DOHH2 (cell line): ENCODE data around the gene IFI27.

Source experiments
- H3F3A ChIP-seq: fragments of 200-600 bp; sonication (generic), shearing (Covaris generic); 2 replicates; pipeline ENCODE4 v1.6.0; 2016; ENCODE audit warnings: antibody characterized with exemption, mild to moderate bottlenecking; ENCODE audit not compliant: control insufficient read depth, insufficient read depth
- H3K27ac ChIP-seq: fragments of 200-600 bp; sonication (generic); 2 replicates; pipeline ENCODE4 v1.5.1; 2014; ENCODE audit warnings: low read depth, mild to moderate bottlenecking, low read length, moderate library complexity
- H3K27me3 ChIP-seq: fragments of 200-600 bp; sonication (generic); 2 replicates; pipeline ENCODE4 v1.6.1; 2014; ENCODE audit warnings: mild to moderate bottlenecking, low read length, mixed read lengths; ENCODE audit not compliant: control insufficient read depth
- H3K36me3 ChIP-seq: fragments of 200-600 bp; sonication (generic); 2 replicates; pipeline ENCODE4 v1.6.1; 2014; ENCODE audit warnings: mild to moderate bottlenecking, low read length, moderate library complexity, mixed read lengths; ENCODE audit not compliant: control insufficient read depth
- H3K4me1 ChIP-seq: fragments of 200-600 bp; sonication (generic); 2 replicates; pipeline ENCODE4 v1.6.1; 2014; ENCODE audit warnings: mild to moderate bottlenecking, low read length, mixed read lengths; ENCODE audit not compliant: control insufficient read depth
- H3K4me2 ChIP-seq: fragments of 200-600 bp; sonication (generic); 2 replicates; pipeline ENCODE4 v1.6.0; 2014; ENCODE audit warnings: mild to moderate bottlenecking, low read length, moderate library complexity
- H3K4me3 ChIP-seq: fragments of 200-600 bp; sonication (generic); 2 replicates; pipeline ENCODE4 v1.5.1; 2014; ENCODE audit warnings: mild to moderate bottlenecking, low read length, mixed read lengths
- H3K79me2 ChIP-seq: fragments of 200-600 bp; sonication (generic); 2 replicates; pipeline ENCODE4 v1.6.1; 2014; ENCODE audit warnings: mild to moderate bottlenecking, low read length, mixed read lengths; ENCODE audit not compliant: control insufficient read depth
- H3K9me2 ChIP-seq: fragments of 200-600 bp; sonication (generic); replicated peaks from 2 replicates; pipeline ENCODE4 v1.6.1; 2014; ENCODE audit warnings: mild to moderate bottlenecking, low read length, mixed read lengths; ENCODE audit not compliant: control insufficient read depth
- H3K9me3 ChIP-seq: fragments of 200-600 bp; sonication (generic); 2 replicates; pipeline ENCODE4 v1.6.1; 2014; ENCODE audit warnings: antibody characterized with exemption, low read length, mixed read lengths; ENCODE audit not compliant: control insufficient read depth, insufficient read depth
- H4K20me1 ChIP-seq: fragments of 200-600 bp; sonication (generic); 2 replicates; pipeline ENCODE4 v1.6.0; 2014; ENCODE audit warnings: low read depth, mild to moderate bottlenecking, antibody characterized with exemption, low read length, moderate library complexity; ENCODE audit not compliant: control insufficient read depth, insufficient read depth
- EZH2phosphoT487 ChIP-seq: fragments of 200-600 bp; sonication (generic); IDR thresholded peaks from 2 replicates; pipeline ENCODE4 v1.6.1; 2017; ENCODE audit warnings: borderline replicate concordance, mild to moderate bottlenecking, antibody characterized with exemption, low read length, moderate library complexity, mixed read lengths
- TF ChIP-seq, protein P1 (sequence below): fragments of 200-600 bp; sonication (generic); IDR thresholded peaks from one replicate; pipeline ENCODE4 v1.5.1; 2014; ENCODE audit warnings: antibody characterized with exemption, mild to moderate bottlenecking, low read depth, low read length; ENCODE audit not compliant: poor library complexity, severe bottlenecking

The IFI27 gene

DNA sequence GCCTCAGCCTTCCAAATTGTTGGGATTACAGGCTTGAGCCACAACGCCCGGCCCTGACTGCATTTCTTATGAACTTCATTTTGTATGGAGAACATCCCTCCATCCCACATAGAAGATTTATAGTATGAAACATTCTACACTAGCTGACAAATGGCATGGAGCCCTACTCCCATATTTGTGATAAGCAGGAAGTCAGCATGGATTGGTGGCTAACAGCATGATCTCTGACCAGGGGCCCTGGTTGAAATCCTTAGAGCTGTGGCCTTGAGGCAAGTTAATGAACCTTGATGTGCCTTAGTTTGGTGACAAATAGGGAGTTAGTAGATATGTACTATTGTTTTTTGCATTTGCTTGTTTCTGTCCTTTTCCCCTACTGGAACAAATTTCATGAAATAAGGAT, 17.1 kb upstream of the IFI27 start:
- no peak overlapping the region for H3K4me3 ChIP-seq
- H3F3A ChIP-seq, result no peaks in the 10 kb centered on the region
- H3K4me2 ChIP-seq, result no peak overlapping the region
- no peaks in the 10 kb centered on the region for H3K79me2 ChIP-seq
- H3K27me3 ChIP-seq, result no peaks in the 10 kb centered on the region
- no peak for TF ChIP-seq EZH2phosphoT487
- TF ChIP-seq, protein P1, sequence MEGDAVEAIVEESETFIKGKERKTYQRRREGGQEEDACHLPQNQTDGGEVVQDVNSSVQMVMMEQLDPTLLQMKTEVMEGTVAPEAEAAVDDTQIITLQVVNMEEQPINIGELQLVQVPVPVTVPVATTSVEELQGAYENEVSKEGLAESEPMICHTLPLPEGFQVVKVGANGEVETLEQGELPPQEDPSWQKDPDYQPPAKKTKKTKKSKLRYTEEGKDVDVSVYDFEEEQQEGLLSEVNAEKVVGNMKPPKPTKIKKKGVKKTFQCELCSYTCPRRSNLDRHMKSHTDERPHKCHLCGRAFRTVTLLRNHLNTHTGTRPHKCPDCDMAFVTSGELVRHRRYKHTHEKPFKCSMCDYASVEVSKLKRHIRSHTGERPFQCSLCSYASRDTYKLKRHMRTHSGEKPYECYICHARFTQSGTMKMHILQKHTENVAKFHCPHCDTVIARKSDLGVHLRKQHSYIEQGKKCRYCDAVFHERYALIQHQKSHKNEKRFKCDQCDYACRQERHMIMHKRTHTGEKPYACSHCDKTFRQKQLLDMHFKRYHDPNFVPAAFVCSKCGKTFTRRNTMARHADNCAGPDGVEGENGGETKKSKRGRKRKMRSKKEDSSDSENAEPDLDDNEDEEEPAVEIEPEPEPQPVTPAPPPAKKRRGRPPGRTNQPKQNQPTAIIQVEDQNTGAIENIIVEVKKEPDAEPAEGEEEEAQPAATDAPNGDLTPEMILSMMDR, result no peak
- H3K27ac ChIP-seq, result no peak overlapping the region
- no peaks in the 10 kb centered on the region for H3K4me1 ChIP-seq
- H3K9me2 ChIP-seq, result no peaks in the 10 kb centered on the region
- no peaks in the 10 kb centered on the region for H3K36me3 ChIP-seq
- no peaks in the 10 kb centered on the region for H3K9me3 ChIP-seq
- H4K20me1 ChIP-seq, result no peaks in the 10 kb centered on the region

DNA sequence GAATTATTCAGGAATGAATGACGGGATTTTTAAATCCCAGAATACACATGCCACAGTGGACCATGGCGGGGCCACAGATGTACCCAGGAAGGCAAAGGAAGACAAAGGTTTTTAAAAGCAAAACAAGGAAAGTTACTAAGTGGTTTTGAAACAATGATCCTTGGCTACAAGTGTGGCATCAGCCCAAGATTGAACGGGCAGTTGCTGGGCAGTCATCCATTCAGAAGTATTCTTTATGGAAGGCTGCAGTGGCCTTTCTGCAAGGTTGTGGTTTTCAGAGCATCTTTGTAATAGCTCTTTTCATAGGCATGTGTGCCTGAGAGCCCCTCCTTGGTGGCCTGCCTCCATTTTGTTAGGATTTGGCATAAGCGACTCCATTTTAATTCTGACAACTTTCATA, 13.4 kb upstream of the IFI27 start:
- H3K9me3 ChIP-seq, result no peaks in the 10 kb centered on the region
- H3K4me2 ChIP-seq, result no peak overlapping the region
- no peaks in the 10 kb centered on the region for H3K79me2 ChIP-seq
- H4K20me1 ChIP-seq, result no peaks in the 10 kb centered on the region
- H3K4me1 ChIP-seq, result no peaks in the 10 kb centered on the region
- no peaks in the 10 kb centered on the region for H3K27me3 ChIP-seq
- H3K9me2 ChIP-seq, result no peaks in the 10 kb centered on the region
- TF ChIP-seq EZH2phosphoT487, result no peak
- TF ChIP-seq, protein P1, result no peak
- H3K36me3 ChIP-seq, result no peaks in the 10 kb centered on the region
- H3K27ac ChIP-seq, result no peak overlapping the region
- no peak overlapping the region for H3K4me3 ChIP-seq
- H3F3A ChIP-seq, result no peaks in the 10 kb centered on the region

DNA sequence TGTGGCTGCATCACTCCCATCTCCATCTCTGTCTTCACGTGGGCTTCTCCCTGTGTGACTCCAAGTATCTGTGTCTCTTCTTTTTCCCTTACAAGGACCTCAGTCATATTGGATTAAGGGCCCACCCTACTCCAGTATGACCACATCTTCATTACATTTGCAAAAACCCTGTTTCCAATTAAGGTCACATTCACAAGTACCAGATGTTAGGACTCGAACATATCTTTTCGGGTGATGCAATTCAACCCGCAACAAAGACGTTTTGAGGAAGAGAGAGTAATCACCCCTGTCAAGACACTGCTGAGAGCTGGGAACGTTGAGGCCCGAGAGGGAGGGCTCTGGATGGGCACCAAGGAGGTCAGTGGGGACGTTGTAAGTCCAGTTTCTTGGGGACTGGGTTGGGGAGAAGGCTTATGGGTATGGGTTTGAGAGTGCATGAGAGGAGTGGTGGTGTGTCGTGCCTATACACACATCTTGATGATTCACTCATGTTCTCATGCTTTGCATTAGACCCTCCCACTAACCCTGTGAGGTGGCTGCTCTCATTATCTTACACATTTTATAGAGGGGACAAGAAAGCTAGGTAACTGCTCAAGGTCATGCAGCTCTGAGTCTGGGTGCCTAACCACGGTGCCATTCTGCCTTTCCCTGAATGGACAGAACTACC, 12.1 kb upstream of the IFI27 start:
- Histone ChIP-seq H3K79me2 (no peaks in the 10 kb centered on the region), H3K4me1 (no peaks in the 10 kb centered on the region), H3K9me2 (no peaks in the 10 kb centered on the region), H3K9me3 (no peaks in the 10 kb centered on the region), H3F3A (no peaks in the 10 kb centered on the region), H3K4me2 (no peak overlapping the region), H4K20me1 (no peaks in the 10 kb centered on the region), H3K36me3 (no peaks in the 10 kb centered on the region), H3K27me3 (no peaks in the 10 kb centered on the region), H3K27ac (no peak overlapping the region), H3K4me3 (no peak overlapping the region)
- TF ChIP-seq, protein P1, result no peak
- no peak for TF ChIP-seq EZH2phosphoT487
